GM21786 (cell line): ENCODE results near the gene IFITM10.
"Not testable (repeated sequence)": the region's sequence is repeated elsewhere in the genome, so short reads cannot be mapped to it uniquely, and the experiment has no call there.

Source experiments
- ATAC-seq: cut with Tn5 transposase; IDR thresholded peaks from one replicate; pipeline ENCODE4 v1.9.1; 2021; ENCODE audit not compliant: unreplicated experiment

Gene IFITM10

GRCh38 chr11:1778141-1778911, 27.9 kb upstream of the IFITM10 start:
- no peak for ATAC-seq

DNA sequence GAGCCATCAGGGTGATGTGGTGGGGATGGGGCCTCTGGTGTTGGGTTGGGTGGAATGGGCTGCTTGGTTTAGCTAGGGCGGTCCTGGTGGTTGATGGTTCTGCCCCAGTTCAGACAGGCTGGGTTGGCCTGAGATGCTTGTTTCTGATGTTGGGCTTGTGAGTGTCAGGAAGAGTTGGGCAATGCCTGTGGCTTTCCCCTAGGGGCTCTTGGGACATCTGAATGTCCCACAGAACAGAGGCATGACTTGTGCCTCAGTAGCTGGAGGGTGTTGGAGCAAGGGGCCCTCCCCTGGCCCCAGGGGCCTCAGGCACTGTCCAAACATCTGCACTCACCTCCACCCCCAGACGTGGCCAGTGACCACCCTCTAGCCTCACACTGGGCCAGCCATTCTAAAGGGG, 27.3 kb upstream of the IFITM10 start:
- ATAC-seq, result no peak

DNA sequence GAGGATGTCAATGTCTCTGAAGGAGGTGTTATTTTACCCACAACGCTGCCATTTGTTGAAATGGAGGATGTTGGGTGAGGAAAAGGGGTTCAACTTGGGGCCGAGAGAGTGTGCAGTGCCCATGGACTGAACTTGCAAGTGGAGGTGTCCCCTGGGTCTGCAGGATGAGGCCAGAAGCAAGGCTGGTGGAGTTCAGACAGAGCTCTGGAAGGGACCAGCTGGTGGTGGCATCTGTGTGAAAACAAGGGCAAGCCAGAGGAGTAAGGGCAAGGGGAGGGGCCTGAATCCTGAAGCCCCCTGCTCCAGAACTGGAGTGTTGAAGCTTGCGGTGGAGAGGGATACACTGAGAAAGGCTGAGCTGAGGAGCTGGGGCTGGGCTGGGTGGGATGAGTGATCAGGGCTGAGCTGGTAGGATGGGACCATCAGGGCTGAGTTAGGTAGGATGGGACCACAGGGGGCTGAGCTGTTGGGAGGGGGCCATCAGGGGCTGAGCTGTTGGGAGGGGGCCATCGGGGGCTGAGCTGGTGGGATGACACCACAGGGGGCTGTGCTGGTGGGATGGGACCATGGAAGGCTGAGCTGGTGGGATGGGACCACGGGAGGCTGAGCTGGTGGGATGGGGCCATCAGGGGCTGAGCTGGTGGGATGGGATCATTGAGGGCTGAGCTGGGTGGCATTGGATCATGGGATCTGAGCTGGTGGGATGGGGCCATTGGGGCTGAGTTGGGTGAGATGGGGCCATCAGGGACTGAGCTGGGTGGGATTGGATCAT, 26.7 kb upstream of the IFITM10 start:
- no peak for ATAC-seq

- no peak for ATAC-seq
Observed at GRCh38 chr11:1776331-1776851, 26.0 kb upstream of the IFITM10 start.

GRCh38 chr11:1774886-1775285, 24.5 kb upstream of the IFITM10 start:
- no peak for ATAC-seq

GRCh38 chr11:1773994-1774550, 23.7 kb upstream of the IFITM10 start:
- ATAC-seq, result no peak

GRCh38 chr11:1773131-1773993, 23.0 kb upstream of the IFITM10 start:
- no peak for ATAC-seq

DNA sequence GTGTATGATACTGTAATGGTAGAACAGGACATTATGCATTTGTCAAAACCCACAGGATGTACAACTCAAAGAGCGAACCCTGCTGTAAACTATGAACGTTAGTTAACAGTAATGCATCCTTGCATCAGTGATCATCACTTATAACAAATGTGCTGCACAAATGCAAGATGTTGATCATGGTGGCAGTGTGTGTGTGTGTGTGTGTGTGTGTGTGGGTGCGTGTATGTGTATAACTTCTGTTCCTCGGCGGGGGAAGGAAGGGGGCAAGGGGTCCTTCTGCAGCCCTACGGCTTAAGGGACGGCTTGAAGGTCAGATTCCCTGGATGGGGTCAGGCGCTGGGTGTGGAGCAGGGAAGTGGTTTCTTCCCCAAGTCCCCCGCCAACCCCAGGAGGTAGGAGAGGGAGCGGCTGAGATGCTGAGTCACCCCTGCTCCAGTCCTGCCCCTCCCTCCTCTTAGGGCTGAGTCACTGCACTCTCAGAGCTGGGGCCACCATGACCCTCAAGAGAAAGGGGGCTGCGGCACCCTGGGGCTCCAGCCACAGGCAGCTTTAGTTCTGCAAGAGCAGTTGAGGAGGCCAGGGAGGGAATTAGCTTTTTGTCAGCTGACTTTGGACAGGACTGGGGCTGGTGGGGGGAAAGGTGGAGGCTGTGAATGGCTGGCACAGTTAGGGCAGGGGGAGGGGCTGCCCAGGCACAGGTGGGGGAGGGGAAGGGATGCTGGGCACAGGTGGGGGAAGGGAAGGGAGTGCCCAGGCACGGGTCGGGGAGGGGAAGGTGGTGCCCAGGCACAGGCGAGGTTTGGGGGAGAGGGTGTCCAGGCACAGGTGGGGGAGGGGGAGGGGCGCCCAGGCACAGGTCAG, 22.1 kb upstream of the IFITM10 start:
- ATAC-seq, result no peak

DNA sequence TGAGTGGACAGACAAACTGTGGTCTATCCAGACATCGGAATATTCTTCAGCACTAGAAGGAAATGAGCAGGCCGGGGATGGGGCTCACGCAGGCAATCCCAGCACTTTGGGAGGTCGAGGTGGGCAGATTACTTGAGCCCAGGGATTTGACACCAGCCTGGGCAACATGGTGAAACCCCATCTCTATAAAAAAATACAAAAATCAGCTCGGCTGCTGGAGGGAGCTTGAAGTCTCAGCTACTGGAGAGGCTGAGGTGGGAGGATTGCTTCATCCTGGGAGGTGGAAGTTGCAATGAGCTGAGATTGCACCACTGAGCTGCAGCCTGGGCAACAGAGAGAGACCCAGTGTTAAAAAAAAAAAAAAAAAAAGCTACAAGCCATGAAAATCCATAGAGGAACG, 21.3 kb upstream of the IFITM10 start:
- ATAC-seq, result no peak

DNA sequence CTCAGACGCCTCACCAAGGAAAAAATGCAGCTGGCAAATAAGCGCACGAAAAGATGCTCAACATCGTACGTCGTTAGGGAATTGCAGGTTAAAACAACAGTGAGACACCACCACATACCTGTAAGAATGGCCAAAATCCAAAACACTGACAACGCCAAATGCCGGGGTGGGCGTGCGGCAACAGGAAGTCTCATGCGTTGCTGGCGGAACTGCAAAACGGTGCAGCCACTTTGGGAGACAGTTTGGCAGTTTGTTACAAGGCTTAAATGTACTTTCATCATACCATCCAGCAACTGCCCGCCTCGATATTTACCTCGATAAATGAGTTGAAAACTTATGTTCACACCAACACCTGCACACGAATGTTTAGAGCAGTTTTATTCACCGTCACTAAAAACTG, 20.9 kb upstream of the IFITM10 start:
- ATAC-seq, result no peak

GRCh38 chr11:1770528-1770927, 20.1 kb upstream of the IFITM10 start:
- ATAC-seq, result no peak

GRCh38 chr11:1770061-1770460, 19.7 kb upstream of the IFITM10 start:
- ATAC-seq, result no peak

DNA sequence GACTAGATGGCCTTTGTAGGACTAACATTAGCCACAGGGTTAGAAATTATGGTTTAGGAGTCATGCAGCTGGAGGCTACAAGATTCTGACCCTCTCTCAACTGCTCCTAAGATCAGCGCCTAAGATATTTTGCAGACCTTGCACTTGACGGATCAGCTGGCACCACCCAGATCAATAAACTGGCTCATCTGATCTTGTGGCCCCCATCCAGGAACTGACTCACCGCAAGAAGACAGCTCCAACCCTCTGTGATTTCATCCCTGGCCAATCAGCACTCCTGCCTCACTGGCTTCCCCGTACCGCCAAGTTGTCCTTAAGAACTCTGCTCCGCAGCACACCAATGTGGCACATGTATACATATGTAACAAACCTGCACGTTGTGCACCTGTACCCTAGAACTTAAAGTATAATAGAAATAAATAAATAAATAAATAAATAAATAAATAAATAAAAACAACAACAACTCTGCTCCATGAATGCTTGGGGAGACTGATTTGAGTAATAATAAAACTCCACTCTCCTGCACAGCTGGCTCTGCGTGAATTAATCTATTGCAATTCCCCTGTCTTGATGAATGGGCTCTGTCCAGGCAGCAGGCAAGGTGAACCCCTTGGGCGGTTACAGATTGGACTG, 19.0 kb upstream of the IFITM10 start:
- ATAC-seq, result not testable (repeated sequence)

- ATAC-seq, result no peak
Observed at GRCh38 chr11:1768141-1768469, 17.7 kb upstream of the IFITM10 start.

- ATAC-seq, result no peak
Observed at GRCh38 chr11:1767399-1768140, 17.2 kb upstream of the IFITM10 start.

DNA sequence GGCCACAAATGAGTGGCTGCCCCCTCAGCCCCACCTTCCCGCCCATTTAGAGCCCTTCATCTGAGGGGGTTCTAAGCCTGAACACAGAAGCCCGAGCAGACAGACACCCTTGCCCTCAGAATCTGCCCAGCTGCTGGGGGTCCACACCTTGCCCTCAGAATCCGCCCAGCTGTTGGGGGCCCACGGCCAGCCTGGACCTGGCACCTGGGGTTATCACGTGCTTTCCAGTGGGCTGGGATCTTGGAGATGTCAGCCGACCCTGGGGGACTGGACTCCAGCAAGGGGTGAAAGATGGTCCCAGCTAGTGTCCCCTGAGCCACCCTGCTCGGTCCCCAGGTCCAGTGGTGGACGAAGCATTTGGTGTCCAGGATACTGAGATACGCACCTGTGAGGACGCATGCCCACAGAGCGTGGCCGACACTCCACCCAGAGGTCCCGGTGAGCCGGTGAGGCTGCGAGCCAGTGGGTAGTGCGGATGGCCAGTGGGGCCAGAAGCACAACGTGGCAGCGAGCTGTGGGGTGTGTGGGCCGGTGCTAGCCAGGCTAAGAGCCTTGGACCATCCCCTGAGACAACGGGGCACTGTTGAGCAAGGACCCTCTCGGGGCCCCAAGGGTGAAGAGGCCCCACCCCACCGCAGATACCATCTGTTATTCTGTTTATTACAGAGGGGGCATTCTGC, 16.5 kb upstream of the IFITM10 start:
- ATAC-seq, result no peak

GRCh38 chr11:1765871-1766718, 15.7 kb upstream of the IFITM10 start:
- ATAC-seq, result no peak
